AG04449 (cell line): Measurements from ENCODE around the gene HPGD.

Experiments used
- CTCF ChIA-PET: fragments of 350-600 bp; formaldehyde crosslinking; extraction: SDS; loops from one replicate; lab custom pipeline; 2021; ENCODE audit warnings: antibody characterized with exemption; lab: Yijun Ruan, JAX
- POLR2A ChIA-PET: fragments of 400-600, 350-600 bp; formaldehyde crosslinking; extraction: SDS; loops from one replicate; lab custom pipeline; 2020; ENCODE audit warnings: antibody characterized with exemption, inconsistent platforms; lab: Yijun Ruan, JAX
- DNase-seq: peaks from one replicate; pipeline ENCODE4 v3.0.0-alpha.2; 2010; ENCODE audit warnings: low read depth, low spot score
- H3K4me3 ChIP-seq: 2 replicates; pipeline ENCODE4 v1.5.1; 2011; ENCODE audit warnings: low read depth, mild to moderate bottlenecking, control low read depth, low read length
- CTCF ChIP-seq: IDR thresholded peaks from one replicate; pipeline ENCODE4 v1.5.1; 2011; ENCODE audit warnings: mild to moderate bottlenecking, moderate library complexity, low read length, control low read depth, inconsistent platforms; ENCODE audit not compliant: insufficient read depth; ENCODE audit errors: missing control alignments

Gene HPGD

GRCh38 chr4:174449152-174449551, 73.1 kb downstream of the HPGD start:
- ChIA-PET CTCF (no interaction called here), POLR2A (no interaction called here)
- H3K4me3 ChIP-seq: no peak overlapping the region
- no peak for DNase-seq
- no peak for TF ChIP-seq CTCF

- no peak overlapping the region for H3K4me3 ChIP-seq
- CTCF ChIA-PET: no interaction called here
- POLR2A ChIA-PET: no interaction called here
- TF ChIP-seq CTCF: no peak
- DNase-seq: no peak
These were observed 77.9 kb downstream of the HPGD start for GRCh38 chr4:174444390-174444789.
